ENCODE results near the gene GADD45B.
"Not testable (repeated sequence)": the region's sequence is repeated elsewhere in the genome, so short reads cannot be mapped to it uniquely, and the experiment has no call there.

Gene GADD45B

GRCh38 chr19:2490659-2491058 lies 14.7 kb downstream of the GADD45B start:
- no peak for DNase-seq

- peak; percentile 44 for DNase-seq
Measured at GRCh38 chr19:2491130-2491801, 15.3 kb downstream of the GADD45B start.

- no peak for DNase-seq
Measured at GRCh38 chr19:2492870-2493269, 16.9 kb downstream of the GADD45B start.

GRCh38 chr19:2493448-2493847 lies 17.5 kb downstream of the GADD45B start:
- DNase-seq = not testable (repeated sequence)

- no peak for DNase-seq
Measured at GRCh38 chr19:2494084-2494446, 18.1 kb downstream of the GADD45B start.

- DNase-seq = no peak
Measured at GRCh38 chr19:2494447-2495129, 18.7 kb downstream of the GADD45B start.

- DNase-seq = no peak
Measured at GRCh38 chr19:2495130-2495641, 19.3 kb downstream of the GADD45B start.

- DNase-seq = no peak
Measured at GRCh38 chr19:2495651-2496316, 19.9 kb downstream of the GADD45B start.

- no peak for DNase-seq
Measured at GRCh38 chr19:2497186-2497585, 21.3 kb downstream of the GADD45B start.

- no peak for DNase-seq
Measured at GRCh38 chr19:2500156-2500555, 24.2 kb downstream of the GADD45B start.

GRCh38 chr19:2500841-2501261 lies 24.9 kb downstream of the GADD45B start:
- DNase-seq = no peak

GRCh38 chr19:2503521-2504109 lies 27.7 kb downstream of the GADD45B start:
- no peak for DNase-seq

GRCh38 chr19:2506656-2507055 lies 30.7 kb downstream of the GADD45B start:
- DNase-seq = not testable (repeated sequence)

GRCh38 chr19:2507109-2507508 lies 31.2 kb downstream of the GADD45B start:
- peak; percentile 80 for DNase-seq

GRCh38 chr19:2509096-2509495 lies 33.2 kb downstream of the GADD45B start:
- no peak for DNase-seq

- no peak for DNase-seq
Measured at GRCh38 chr19:2511570-2511969, 35.6 kb downstream of the GADD45B start.

GRCh38 chr19:2511991-2512390 lies 36.1 kb downstream of the GADD45B start:
- no peak for DNase-seq

- DNase-seq = no peak
Measured at GRCh38 chr19:2512523-2513431, 36.9 kb downstream of the GADD45B start.

GRCh38 chr19:2514981-2515518 lies 39.1 kb downstream of the GADD45B start:
- DNase-seq = no peak

- no peak for DNase-seq
Measured at GRCh38 chr19:2516727-2517126, 40.8 kb downstream of the GADD45B start.

- no peak for DNase-seq
Measured at GRCh38 chr19:2517881-2518601, 42.1 kb downstream of the GADD45B start.

All from NCI-H2081 treated with DMSO at 0.1 percent for 48 hours (cell line).